T-helper 17 cell (primary cell): ENCODE results near the gene ZCCHC24. TPM values are rescaled to one million over a fixed set of nuclear protein-coding genes. Genes with fewer than 3 reads are reported as not detected.

Experiments used
- ATAC-seq: fragments of 150-1000 bp; cut with Tn5 transposase; 2 replicates; pipeline ENCODE4 v1.10.0; 2021; ENCODE audit warnings: mild to moderate bottlenecking, moderate library complexity
- DNase-seq, 3 donors: peaks; one replicate each; pipeline versions ENCODE4 v3.0.0 to v3.0.0-alpha.2; 2020 to 2021
- H3K9me3 ChIP-seq: one replicate; pipeline ENCODE4 v1.7.0; 2013; ENCODE audit warnings: low read length, mild to moderate bottlenecking; ENCODE audit not compliant: control insufficient read depth, poor library complexity, severe bottlenecking
- H3K27ac Mint-ChIP-seq: one replicate; pipeline ENCODE4 v1.8.0; 2022; ENCODE audit warnings: mild to moderate bottlenecking, moderate library complexity, mixed read lengths
- H3K27me3 Mint-ChIP-seq: one replicate; pipeline ENCODE4 v1.8.0; 2022; ENCODE audit warnings: mixed read lengths
- H3K36me3 Mint-ChIP-seq: one replicate; pipeline ENCODE4 v1.8.0; 2022; ENCODE audit warnings: low read depth, mixed read lengths
- H3K4me1 Mint-ChIP-seq: one replicate; pipeline ENCODE4 v1.8.0; 2022; ENCODE audit warnings: mild to moderate bottlenecking, mixed read lengths
- H3K4me3 Mint-ChIP-seq: one replicate; pipeline ENCODE4 v1.8.0; 2022; ENCODE audit warnings: mild to moderate bottlenecking, moderate library complexity, mixed read lengths
- total RNA-seq, 4 donors: library from RNA in 2 of 4; stranded (reverse) in 2 of 4; gene quantifications; one replicate each; pipeline ENCODE4 v1.2.3 and lab custom pipeline; 2022 to 2026

Gene ZCCHC24
- total RNA-seq, 2 donors from 2014 or later, result 1.1 to 1.3 TPM

DNA sequence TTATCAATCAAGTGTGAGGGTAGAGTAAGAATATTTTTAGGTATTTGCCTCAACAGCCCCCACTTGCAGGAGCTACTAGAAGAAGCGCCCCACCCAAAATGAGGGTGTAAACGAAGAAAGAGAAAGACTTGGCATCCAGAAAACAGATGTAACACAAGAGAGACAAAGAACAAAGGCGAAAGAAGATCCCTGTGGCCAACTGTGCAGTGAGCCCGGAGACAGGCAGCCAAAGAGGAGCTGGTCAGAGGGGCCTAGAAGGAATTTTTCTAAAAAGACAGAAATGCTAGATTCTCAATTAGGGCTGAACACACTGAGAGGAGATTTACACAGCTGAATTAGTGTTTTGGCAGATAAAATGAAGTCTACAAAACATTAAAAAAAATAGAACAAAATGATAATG, 37.3 kb upstream of the ZCCHC24 start:
- H3K27me3 Mint-ChIP-seq, result peaks cover 20% of the 10 kb centered on the region
- ATAC-seq, result no peak

DNA sequence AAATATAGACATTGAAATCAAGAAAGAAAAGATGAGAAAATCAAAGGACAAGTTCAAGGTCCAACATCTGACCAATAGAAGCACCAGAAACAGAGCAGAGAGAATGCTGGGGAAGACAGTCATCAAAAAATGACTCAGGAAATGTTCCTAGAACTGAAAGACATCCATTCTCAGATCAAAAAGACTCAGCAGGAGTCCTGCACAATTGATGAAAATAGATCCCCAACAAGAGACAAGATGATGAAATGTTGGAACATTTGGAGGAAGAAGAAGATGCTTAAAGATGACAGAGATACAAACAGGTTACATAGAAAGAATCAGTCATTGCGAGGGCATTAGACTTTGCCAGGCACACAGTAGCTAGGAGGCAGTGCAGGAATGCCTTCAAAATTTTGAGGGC, 36.9 kb upstream of the ZCCHC24 start:
- no peak overlapping the region for H3K27ac Mint-ChIP-seq
- H3K27me3 Mint-ChIP-seq, result peaks cover 25% of the 10 kb centered on the region
- H3K36me3 Mint-ChIP-seq, result no peaks in the 10 kb centered on the region
- H3K4me3 Mint-ChIP-seq, result no peak overlapping the region
- H3K9me3 ChIP-seq, result no peaks in the 10 kb centered on the region
- no peaks in the 10 kb centered on the region for H3K4me1 Mint-ChIP-seq
- DNase-seq, result no peak
- no peak for ATAC-seq

More for the DNA sequence above, 37.3 kb upstream of the ZCCHC24 start:
- no peak overlapping the region for H3K27ac Mint-ChIP-seq
- no peak overlapping the region for H3K4me3 Mint-ChIP-seq
- no peaks in the 10 kb centered on the region for H3K4me1 Mint-ChIP-seq
- no peaks in the 10 kb centered on the region for H3K9me3 ChIP-seq
- no peak for DNase-seq
- no peaks in the 10 kb centered on the region for H3K36me3 Mint-ChIP-seq

DNA sequence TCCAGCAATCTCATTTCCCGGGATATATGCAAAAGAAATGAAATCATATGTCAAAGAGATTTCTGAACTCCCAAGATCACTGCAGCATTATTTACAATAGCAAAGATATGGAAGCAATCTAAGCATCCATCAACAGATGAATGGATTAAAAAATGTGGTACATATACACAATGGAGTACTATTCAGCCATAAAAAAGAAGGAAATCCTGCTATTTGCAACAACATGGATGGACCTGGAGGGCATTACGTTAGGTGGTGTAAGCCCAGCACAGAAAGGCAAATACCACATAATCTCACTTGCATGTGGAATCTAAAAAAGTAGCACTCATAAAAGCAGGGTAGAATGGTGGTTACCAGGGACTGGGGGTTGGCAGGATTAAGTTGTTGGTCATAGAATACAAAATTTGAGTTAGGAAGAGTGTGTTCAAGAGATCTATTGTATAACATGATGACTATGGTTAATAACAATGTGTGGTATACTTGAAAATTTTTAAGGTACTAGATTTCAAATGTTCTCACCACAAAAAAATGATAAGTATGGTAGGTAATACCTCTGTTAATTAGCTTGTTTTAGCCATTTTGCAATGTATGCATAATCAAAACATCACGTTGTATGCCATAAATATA, 34.0 kb upstream of the ZCCHC24 start:
- DNase-seq, result no peak
- ATAC-seq, result no peak
- no peaks in the 10 kb centered on the region for H3K9me3 ChIP-seq
- peaks cover 41% of the 10 kb centered on the region for H3K27me3 Mint-ChIP-seq
- no peaks in the 10 kb centered on the region for H3K4me1 Mint-ChIP-seq
- H3K4me3 Mint-ChIP-seq, result no peak overlapping the region
- H3K27ac Mint-ChIP-seq, result no peak overlapping the region
- H3K36me3 Mint-ChIP-seq, result no peaks in the 10 kb centered on the region

DNA sequence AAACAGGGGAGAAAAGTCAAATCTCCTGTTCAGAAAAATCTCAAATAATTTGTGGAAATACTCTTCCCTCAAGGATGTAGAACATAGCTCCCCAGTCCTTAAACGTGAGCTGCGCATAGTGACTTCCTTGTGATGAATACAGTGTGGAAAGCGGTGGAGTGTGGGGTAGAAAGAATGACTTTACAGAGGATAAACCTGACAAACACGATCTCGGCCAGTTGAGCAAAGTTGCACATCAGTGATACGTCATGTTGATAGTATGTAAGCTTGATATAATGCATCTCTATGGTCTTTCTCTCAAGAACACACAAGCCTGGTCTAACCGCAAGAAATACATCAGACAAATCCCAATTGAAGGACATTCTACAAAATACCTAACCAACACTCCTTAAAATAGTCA, 32.0 kb upstream of the ZCCHC24 start:
- Mint-ChIP-seq H3K4me3 (no peak overlapping the region), H3K36me3 (peaks cover 2% of the 10 kb centered on the region), H3K4me1 (no peaks in the 10 kb centered on the region), H3K27ac (no peak overlapping the region), H3K27me3 (peaks cover 57% of the 10 kb centered on the region)
- ATAC-seq (no peak), DNase-seq (no peak)
- no peaks in the 10 kb centered on the region for H3K9me3 ChIP-seq

DNA sequence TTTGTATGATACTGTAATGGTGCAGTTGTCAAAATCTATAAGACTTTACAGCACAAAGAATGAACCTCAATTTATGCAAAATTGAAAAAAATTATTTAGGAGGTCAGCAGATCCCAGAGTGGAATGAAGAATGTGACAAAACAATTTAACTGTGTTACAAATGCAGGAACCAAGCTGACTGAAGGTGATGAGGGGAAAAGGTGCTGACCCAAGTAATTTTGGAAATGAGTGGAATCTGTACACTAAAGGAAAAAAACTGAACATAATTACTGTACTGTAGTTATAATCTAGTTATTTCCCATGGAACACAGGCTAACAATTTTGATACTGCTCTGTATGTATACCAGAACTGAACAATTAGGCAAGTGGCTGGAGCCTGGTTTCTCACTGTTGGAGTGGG, 31.2 kb upstream of the ZCCHC24 start:
- peaks cover 63% of the 10 kb centered on the region for H3K27me3 Mint-ChIP-seq

DNA sequence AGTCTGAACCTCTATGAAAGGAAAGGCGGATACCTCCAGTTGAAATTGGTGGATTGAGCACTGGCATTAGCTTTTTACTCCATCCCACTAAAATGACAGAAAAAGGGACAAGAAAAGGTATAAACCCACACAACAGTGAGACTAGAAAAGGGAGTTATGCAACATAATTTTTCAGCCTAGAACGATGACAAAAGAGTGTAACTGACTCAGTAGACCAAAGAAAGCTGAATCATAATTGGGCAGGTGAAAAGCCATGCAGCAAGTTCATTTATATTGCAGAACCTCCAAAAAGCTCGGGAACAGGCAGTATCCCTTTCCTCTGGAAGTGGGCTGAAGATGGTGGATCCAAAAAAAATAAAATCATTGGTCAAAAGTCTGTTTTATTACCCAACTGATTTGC, 30.5 kb upstream of the ZCCHC24 start:
- no peaks in the 10 kb centered on the region for H3K9me3 ChIP-seq
- H3K4me1 Mint-ChIP-seq, result no peaks in the 10 kb centered on the region
- H3K36me3 Mint-ChIP-seq, result peaks cover 2% of the 10 kb centered on the region
- peaks cover 61% of the 10 kb centered on the region for H3K27me3 Mint-ChIP-seq
- no peak overlapping the region for H3K4me3 Mint-ChIP-seq
- H3K27ac Mint-ChIP-seq, result no peak overlapping the region
- DNase-seq, result no peak
- no peak for ATAC-seq

More for the DNA sequence above, 31.2 kb upstream of the ZCCHC24 start:
- no peak for ATAC-seq
- H3K4me3 Mint-ChIP-seq, result no peak overlapping the region
- H3K4me1 Mint-ChIP-seq, result no peaks in the 10 kb centered on the region
- H3K9me3 ChIP-seq, result no peaks in the 10 kb centered on the region
- peaks cover 2% of the 10 kb centered on the region for H3K36me3 Mint-ChIP-seq
- no peak overlapping the region for H3K27ac Mint-ChIP-seq
- no peak for DNase-seq

DNA sequence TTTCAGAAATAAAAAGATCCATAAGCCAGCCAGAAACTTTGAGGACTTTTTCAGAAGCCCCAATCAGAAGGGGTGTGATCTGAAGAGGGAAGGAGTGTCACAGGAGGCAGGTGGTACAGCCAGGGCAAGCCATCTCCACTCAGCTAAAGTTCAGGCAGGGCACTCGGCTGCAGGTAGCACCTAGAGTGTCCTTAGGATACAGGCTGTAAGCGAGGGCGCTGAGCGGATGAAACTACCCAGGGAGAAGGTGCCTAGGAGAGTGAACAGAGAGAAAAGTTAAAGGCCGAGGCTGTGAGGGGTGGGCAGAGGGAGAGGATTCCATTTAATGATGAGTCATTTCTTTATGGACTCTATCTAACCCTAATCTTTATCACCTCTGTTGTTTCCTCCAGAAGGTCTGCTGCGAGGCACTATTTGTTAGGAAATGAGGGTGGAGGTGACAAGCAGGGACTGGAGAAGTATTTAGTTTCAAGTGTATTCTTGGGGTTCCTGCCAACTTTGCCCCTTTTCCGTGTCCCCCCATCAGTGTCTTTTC, 29.8 kb upstream of the ZCCHC24 start:
- H3K27ac Mint-ChIP-seq, result no peak overlapping the region
- H3K4me1 Mint-ChIP-seq, result no peaks in the 10 kb centered on the region
- no peak overlapping the region for H3K4me3 Mint-ChIP-seq
- peaks cover 57% of the 10 kb centered on the region for H3K27me3 Mint-ChIP-seq
- peaks cover 2% of the 10 kb centered on the region for H3K36me3 Mint-ChIP-seq
- DNase-seq, result no peak
- no peak for ATAC-seq
- H3K9me3 ChIP-seq, result no peaks in the 10 kb centered on the region

DNA sequence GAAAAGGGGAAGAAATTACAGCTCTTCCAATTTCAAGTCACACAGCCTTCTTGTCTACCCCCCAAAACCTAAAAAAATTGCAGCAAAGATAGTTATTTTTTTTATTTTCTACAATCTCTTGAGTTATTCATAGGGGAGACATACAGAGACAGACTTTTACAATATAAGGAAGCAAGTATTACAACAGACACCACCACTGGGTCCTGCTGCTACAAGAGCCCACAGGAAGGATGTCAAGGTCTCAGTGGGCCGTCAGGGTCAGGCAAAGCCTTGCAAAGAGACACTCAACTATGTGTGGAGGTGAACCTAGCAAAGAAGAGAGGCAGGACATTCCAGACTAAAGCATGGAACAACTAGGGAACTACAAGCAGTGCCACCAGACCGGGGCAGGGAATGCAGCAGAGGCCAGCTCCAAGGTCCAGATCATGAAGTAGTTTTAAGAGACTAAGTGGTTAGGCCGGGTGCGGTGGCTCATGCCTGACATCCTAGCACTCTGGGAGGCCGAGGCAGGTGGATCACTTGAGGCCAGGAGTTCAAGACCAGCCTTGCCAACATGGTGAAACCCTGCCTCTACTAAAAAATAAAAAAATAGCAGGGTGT, 28.2 kb upstream of the ZCCHC24 start:
- no peaks in the 10 kb centered on the region for H3K4me1 Mint-ChIP-seq
- peaks cover 56% of the 10 kb centered on the region for H3K27me3 Mint-ChIP-seq
- H3K4me3 Mint-ChIP-seq, result no peak overlapping the region
- ATAC-seq, result no peak
- H3K36me3 Mint-ChIP-seq, result peaks cover 2% of the 10 kb centered on the region
- no peaks in the 10 kb centered on the region for H3K9me3 ChIP-seq
- DNase-seq, result no peak
- no peak overlapping the region for H3K27ac Mint-ChIP-seq

DNA sequence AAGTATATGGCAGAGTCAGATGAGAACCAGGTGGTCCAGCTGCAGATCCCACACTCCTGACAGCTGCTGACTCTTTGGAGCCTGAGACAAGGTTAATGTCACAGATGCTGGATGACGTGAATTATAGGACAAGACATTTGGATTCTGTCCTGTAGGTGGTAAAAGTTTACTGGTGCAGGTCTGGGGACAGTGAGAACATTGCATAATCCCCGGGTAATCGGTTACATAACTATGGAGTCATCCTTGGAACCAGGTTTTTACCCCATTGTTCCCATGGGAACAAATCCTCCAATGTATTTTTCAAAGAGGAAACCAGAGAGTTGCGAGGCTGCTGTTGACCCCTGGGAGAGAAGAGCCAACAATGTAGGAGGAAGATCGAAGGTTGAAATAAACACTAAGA, 27.5 kb upstream of the ZCCHC24 start:
- ATAC-seq, result no peak

DNA sequence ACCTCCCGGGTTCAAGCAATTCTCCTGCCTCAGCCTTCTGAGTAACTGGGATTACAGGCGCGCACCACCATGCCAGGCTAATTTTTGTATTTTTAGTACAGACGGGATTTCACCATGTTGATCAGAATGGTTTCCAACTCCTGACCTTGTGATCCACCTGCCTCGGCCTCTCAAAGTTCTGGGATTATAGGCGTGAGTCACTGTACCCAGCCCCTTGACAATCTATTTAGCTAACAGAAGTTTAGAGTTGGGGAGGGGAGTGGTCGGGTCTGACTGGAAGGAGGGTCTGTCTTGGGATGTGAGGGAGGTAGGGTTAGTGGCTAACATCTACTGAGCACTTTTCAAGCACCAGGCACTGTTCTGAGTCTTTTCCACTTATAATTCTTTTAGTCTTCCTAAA, 27.0 kb upstream of the ZCCHC24 start:
- peaks cover 52% of the 10 kb centered on the region for H3K27me3 Mint-ChIP-seq
- H3K27ac Mint-ChIP-seq, result no peak overlapping the region
- peaks cover 1% of the 10 kb centered on the region for H3K4me1 Mint-ChIP-seq
- no peak for ATAC-seq
- no peak for DNase-seq
- H3K36me3 Mint-ChIP-seq, result peaks cover 2% of the 10 kb centered on the region
- no peaks in the 10 kb centered on the region for H3K9me3 ChIP-seq
- no peak overlapping the region for H3K4me3 Mint-ChIP-seq

More for the DNA sequence above, 27.5 kb upstream of the ZCCHC24 start:
- peaks cover 2% of the 10 kb centered on the region for H3K36me3 Mint-ChIP-seq
- H3K9me3 ChIP-seq, result no peaks in the 10 kb centered on the region
- H3K4me3 Mint-ChIP-seq, result no peak overlapping the region
- H3K27ac Mint-ChIP-seq, result no peak overlapping the region
- no peak for DNase-seq
- peaks cover 56% of the 10 kb centered on the region for H3K27me3 Mint-ChIP-seq
- no peaks in the 10 kb centered on the region for H3K4me1 Mint-ChIP-seq

DNA sequence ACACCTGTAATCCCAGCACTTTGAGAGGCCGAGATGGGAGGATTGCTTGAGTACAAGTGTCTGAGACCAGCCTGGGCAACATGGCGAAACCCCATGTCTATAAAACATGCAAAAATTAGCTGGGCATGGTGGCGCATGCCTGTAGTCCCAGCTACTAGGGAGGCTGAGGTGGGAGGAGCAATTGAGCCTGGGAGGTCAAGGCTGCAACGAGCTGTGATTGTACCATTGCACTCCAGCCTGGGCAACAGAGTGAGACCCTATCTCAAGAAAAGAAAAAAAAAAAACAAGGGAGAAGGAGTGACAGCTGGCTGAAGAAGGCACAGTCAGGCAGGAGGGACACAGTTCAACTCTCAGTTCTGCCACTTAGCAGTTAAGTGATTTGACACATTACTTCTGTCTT, 26.4 kb upstream of the ZCCHC24 start:
- Mint-ChIP-seq H3K4me3 (no peak overlapping the region), H3K4me1 (peaks cover 2% of the 10 kb centered on the region), H3K27me3 (peaks cover 49% of the 10 kb centered on the region), H3K36me3 (peaks cover 2% of the 10 kb centered on the region), H3K27ac (no peak overlapping the region)
- DNase-seq, result no peak
- ATAC-seq, result no peak
- no peaks in the 10 kb centered on the region for H3K9me3 ChIP-seq

DNA sequence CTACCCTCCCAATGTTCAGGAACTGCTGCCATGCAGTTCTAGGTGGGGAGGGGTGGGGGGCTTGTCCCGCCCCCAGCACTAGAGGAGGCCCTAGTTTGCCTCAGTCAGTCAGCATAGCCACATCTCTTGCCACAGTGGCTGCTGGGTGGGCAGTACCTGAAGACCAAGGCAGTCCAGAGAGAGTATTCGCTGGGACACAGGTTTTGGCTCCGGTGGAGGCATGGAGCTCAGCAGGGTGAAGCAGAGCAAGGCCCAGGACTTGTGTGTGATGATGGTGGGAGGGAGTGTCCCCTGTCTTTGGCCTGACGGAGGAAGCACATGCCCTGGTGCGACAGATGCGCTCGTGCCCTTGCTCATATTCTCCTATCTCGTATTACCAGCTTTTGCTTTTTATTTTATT, 24.7 kb upstream of the ZCCHC24 start:
- H3K27me3 Mint-ChIP-seq, result peaks cover 32% of the 10 kb centered on the region
- ATAC-seq, result no peak
- no peak overlapping the region for H3K27ac Mint-ChIP-seq
- no peak for DNase-seq
- no peak overlapping the region for H3K4me3 Mint-ChIP-seq
- peaks cover 2% of the 10 kb centered on the region for H3K36me3 Mint-ChIP-seq
- no peaks in the 10 kb centered on the region for H3K9me3 ChIP-seq
- H3K4me1 Mint-ChIP-seq, result peaks cover 2% of the 10 kb centered on the region

DNA sequence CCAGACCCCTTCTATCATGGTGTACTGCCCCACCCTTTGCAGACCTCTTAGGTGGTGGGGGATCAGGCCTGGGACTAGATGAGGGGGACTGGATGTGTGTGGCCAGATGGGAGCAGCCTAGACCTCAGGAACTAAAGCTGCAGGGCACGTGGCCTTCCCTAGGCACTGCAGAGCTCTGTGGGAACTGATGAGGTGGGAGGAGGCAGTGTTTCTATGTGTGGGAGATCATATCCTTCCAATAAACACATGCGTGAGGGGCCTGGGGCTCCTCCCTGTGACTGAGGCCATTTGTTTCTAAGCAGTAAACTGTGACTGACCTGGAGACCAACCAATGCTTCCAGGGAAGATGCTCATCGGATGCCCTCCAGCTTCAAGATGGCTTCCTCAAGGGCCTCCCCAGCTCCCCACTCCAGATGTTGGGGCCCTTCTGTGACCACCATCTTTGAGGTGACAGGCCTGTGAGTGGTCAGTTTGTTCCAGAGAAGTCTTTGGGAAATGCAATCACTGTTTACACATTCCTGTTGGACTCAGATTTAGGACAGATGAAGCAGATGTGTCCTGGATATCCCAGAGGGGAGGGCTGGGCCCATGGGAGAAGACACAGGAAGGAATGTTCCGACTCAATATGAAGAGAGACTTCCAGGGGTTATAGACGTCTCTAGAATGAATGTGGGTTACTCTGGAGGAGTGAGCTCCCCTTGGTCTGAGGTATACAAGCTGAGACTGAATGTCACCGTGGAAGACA, 23.6 kb upstream of the ZCCHC24 start:
- ATAC-seq (no peak), DNase-seq (no peak)
- Mint-ChIP-seq H3K4me1 (peaks cover 2% of the 10 kb centered on the region), H3K27ac (no peak overlapping the region), H3K4me3 (no peak overlapping the region), H3K36me3 (peaks cover 2% of the 10 kb centered on the region), H3K27me3 (peaks cover 28% of the 10 kb centered on the region)
- no peaks in the 10 kb centered on the region for H3K9me3 ChIP-seq
